ENCODE data around the gene KDSR. TPM values are rescaled to one million over a fixed set of nuclear protein-coding genes. Genes with fewer than 3 reads are reported as not detected.
A peak's percentile ranks its signal among the peaks of the same experiment; 100 is the strongest.

The KDSR gene
- total RNA-seq, 1 donor from 2014 or later = 208 TPM

GRCh38 chr18:63342206-63342605 lies 24.8 kb downstream of the KDSR start:
- no peak overlapping the region for H3K27ac ChIP-seq
- DNase-seq (ENCODE audit: low spot score in 2 of 2) = no peak
- peak in 1 of 3 experiments; percentile 57 for TF ChIP-seq CTCF (IDR thresholded peaks at IDR 0.05)
- no peak overlapping the region for H3K4me3 ChIP-seq
- intact Hi-C loops (cut with DNase I) = loop anchor here (5.0 kb wide), 1 partner anchor 95 kb away; no protein-coding TSS in a partner anchor
- H3K36me3 ChIP-seq = peaks cover 67 to 75% of the 10 kb centered on the region in 2 donors
- no peaks in the 10 kb centered on the region for H3K9me3 ChIP-seq
- peaks cover 0 to 4% of the 10 kb centered on the region in 2 donors for H3K4me1 ChIP-seq
- no peaks in the 10 kb centered on the region for H3K27me3 ChIP-seq

- peaks cover 59 to 74% of the 10 kb centered on the region in 2 donors for H3K36me3 ChIP-seq
- intact Hi-C loops (cut with DNase I) = loop anchor here (5.0 kb wide), 2 partner anchors 97 to 323 kb away; no protein-coding TSS in a partner anchor
These were observed 27.0 kb downstream of the KDSR start for GRCh38 chr18:63339920-63340484.

GRCh38 chr18:63336366-63337099 lies 30.5 kb downstream of the KDSR start:
- TF ChIP-seq CTCF (IDR thresholded peaks at IDR 0.05) = no peak
- intact Hi-C loops (cut with DNase I) = loop anchor here (5.0 kb wide), 1 partner anchor 319 kb away; no protein-coding TSS in a partner anchor
- peak overlapping the region in 1 of 2 donors; percentile 39 for H3K27ac ChIP-seq
- peaks cover 60 to 78% of the 10 kb centered on the region in 2 donors for H3K36me3 ChIP-seq
- H3K27me3 ChIP-seq = no peaks in the 10 kb centered on the region
- H3K9me3 ChIP-seq = no peaks in the 10 kb centered on the region
- H3K4me3 ChIP-seq = no peak overlapping the region
- no peaks in the 10 kb centered on the region for H3K4me1 ChIP-seq
- no peak for DNase-seq (ENCODE audit: low spot score in 2 of 2)

More at GRCh38 chr18:63339920-63340484, 27.0 kb downstream of the KDSR start:
- H3K4me1 ChIP-seq = no peaks in the 10 kb centered on the region
- H3K4me3 ChIP-seq = no peak overlapping the region
- H3K27ac ChIP-seq = no peak overlapping the region
- H3K27me3 ChIP-seq = no peaks in the 10 kb centered on the region
- TF ChIP-seq CTCF (IDR thresholded peaks at IDR 0.05) = peak in 2 of 3 experiments; percentile 25 to 48
- no peak for DNase-seq (ENCODE audit: low spot score in 2 of 2)
- H3K9me3 ChIP-seq = no peaks in the 10 kb centered on the region

- intact Hi-C loops (cut with DNase I) = no loop called here
- Histone ChIP-seq H3K27me3 (no peaks in the 10 kb centered on the region), H3K4me1 (no peaks in the 10 kb centered on the region), H3K36me3 (peaks cover 45 to 51% of the 10 kb centered on the region in 2 donors), H3K4me3 (no peak overlapping the region), H3K27ac (no peak overlapping the region), H3K9me3 (no peaks in the 10 kb centered on the region)
- DNase-seq (ENCODE audit: low spot score in 2 of 2) = no peak
- TF ChIP-seq CTCF (IDR thresholded peaks at IDR 0.05) = no peak
These were observed 35.9 kb downstream of the KDSR start for GRCh38 chr18:63331105-63331504.

- Histone ChIP-seq H3K4me3 (no peak overlapping the region), H3K4me1 (no peaks in the 10 kb centered on the region), H3K27ac (no peak overlapping the region), H3K27me3 (no peaks in the 10 kb centered on the region), H3K9me3 (no peaks in the 10 kb centered on the region), H3K36me3 (peaks cover 32 to 41% of the 10 kb centered on the region in 2 donors)
- no peak for DNase-seq (ENCODE audit: low spot score in 2 of 2)
- no peak for TF ChIP-seq CTCF (IDR thresholded peaks at IDR 0.05)
- intact Hi-C loops (cut with DNase I) = loop anchor here (10.0 kb wide), 1 partner anchor 615 kb away; the partner anchor contains the start of gene PHLPP1
These were observed 37.4 kb downstream of the KDSR start for GRCh38 chr18:63329431-63330145.
